HTERT RPE-1 (cell line): ENCODE measurements around the gene CHRD.
"Not testable (repeated sequence)": the region's sequence is repeated elsewhere in the genome, so short reads cannot be mapped to it uniquely, and the experiment has no call there.

Experiments
- in situ Hi-C: fragments of 300-500 bp; cut with MboI; formaldehyde crosslinking; loops from 4 replicates; pipeline ENCODE4 v1.14.3; 2020; ENCODE audit warnings: low sequenced_read_pairs

Gene CHRD

GRCh38 chr3:184414418-184415202 is 34.8 kb downstream of the CHRD start:
- in situ Hi-C loops, result no loop called here

GRCh38 chr3:184415203-184415490 is 35.3 kb downstream of the CHRD start:
- in situ Hi-C loops, result no loop called here

DNA sequence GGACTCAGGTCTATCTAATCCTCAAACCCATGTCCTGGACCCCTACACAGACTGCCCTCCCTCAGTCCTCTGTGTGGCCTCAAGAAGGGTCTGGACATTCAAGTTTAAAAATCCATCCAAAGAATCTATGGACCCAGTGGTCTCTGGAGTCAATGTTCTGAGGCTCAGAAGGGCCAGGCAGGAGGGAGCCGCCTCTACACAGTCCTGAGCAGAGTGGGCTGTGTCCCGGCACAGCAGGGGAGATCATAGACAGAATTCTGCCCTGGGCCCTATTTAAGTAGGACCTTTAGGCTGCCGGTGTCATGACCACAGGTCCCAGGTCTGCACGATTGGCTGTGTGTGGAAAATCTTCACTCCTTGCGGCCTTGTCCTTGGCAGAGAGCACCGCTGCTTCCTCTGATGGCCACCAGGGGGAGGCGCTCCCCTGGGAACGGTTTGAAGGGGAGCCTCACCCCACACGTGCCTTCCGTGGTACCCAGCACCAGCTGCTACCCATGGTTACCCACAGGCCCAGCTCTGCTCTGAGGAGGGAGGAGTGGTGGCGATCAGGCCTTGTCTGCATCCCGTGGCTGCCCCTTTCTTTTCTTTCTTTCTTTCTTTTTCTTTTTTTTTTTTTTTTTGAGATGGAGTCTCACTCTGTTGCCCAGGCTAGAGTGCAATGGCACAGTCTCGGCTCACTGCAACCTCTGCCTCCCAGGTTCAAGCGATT is 37.9 kb downstream of the CHRD start:
- in situ Hi-C loops, result no loop called here

GRCh38 chr3:184419171-184419570 is 39.3 kb downstream of the CHRD start:
- in situ Hi-C loops, result no loop called here

- in situ Hi-C loops, result no loop called here
Measured at GRCh38 chr3:184423561-184423960, 43.7 kb downstream of the CHRD start.

- in situ Hi-C loops, result no loop called here
Measured at GRCh38 chr3:184426691-184427141, 46.9 kb downstream of the CHRD start.

DNA sequence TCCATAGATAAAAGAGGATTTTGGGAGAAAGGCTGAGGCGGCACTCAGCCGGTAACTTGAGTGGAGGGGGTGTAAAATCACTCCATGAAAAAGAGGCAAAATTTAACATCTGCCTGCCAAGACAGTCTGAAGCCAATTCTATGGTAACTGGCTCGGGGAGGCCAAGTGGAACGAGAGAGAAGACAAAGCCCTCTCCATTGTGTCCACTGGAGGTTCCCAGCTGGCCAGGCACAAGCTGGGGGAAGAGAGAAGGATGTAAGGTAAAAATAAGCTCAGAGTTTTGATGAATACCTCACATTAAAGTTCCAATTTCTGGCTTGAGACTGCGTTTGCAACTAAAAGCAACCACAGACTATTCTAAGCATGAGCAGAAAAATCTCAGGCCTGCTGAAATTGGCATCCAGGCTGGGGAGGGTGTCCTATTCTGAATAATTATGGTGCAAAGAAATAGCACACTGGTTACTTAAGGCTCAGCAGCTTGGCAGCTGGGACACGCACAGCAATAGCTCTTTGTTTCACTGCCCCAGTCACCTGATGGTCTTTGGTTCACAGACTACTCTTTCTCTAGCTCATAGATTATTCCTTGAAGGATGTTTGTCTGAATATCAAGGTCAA is 48.8 kb downstream of the CHRD start:
- in situ Hi-C loops, result no loop called here

GRCh38 chr3:184429786-184430185 is 49.9 kb downstream of the CHRD start:
- in situ Hi-C loops, result no loop called here

GRCh38 chr3:184430940-184431339 is 51.1 kb downstream of the CHRD start:
- in situ Hi-C loops, result no loop called here

- in situ Hi-C loops, result not testable (repeated sequence)
Measured at GRCh38 chr3:184433178-184433577, 53.3 kb downstream of the CHRD start.

DNA sequence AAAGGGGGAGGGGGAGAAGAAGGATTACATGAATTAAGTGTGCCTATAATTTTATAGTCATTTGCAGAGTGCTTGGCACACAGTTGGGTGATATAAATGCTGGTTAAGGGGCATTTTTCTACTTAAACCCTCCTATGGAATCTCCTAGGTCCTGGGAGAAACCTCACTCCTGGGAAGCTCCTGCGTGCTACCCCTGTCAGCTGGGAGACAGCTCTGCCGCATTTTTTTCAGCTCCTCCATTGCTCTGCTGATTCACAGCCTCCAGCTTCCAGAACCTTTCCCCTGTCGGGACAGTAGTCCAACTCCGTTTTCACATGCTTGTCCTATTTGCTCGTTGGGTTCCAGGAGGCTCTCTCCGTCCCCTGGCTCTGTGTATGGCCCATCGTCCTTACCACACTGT is 59.2 kb downstream of the CHRD start:
- in situ Hi-C loops, result no loop called here
